HL-60 (cell line): ENCODE measurements around the gene NPAP1.
"Not testable (repeated sequence)": the region's sequence is repeated elsewhere in the genome, so short reads cannot be mapped to it uniquely, and the experiment has no call there.

Experiments used
- DNase-seq, 2 experiments: peaks; one replicate each; pipeline ENCODE4 v3.0.0-alpha.2; 2010 to 2020; ENCODE audit warnings: low read depth in 1 of 2, low spot score in 1 of 2
- H3K27ac ChIP-seq: fragments of 250-450 bp; sonication (Bioruptor Pico); replicated peaks from 2 replicates; pipeline ENCODE4 v1.5.1; 2020; ENCODE audit warnings: mild to moderate bottlenecking, moderate library complexity
- H3K27me3 ChIP-seq: fragments of 250-450 bp; sonication (Bioruptor Pico); 2 replicates; pipeline ENCODE4 v1.5.1; 2021; ENCODE audit warnings: mild to moderate bottlenecking, moderate library complexity; ENCODE audit not compliant: insufficient read depth, poor library complexity, severe bottlenecking
- H3K4me3 ChIP-seq: replicated peaks from 2 replicates; pipeline ENCODE4 v1.5.1; 2011; ENCODE audit warnings: mild to moderate bottlenecking, control low read depth, low read length; ENCODE audit not compliant: insufficient read depth
- CTCF ChIP-seq: IDR thresholded peaks from one replicate; pipeline ENCODE4 v1.5.1; 2011; ENCODE audit warnings: low read length, control low read depth, inconsistent platforms; ENCODE audit not compliant: insufficient read depth
- GABPA ChIP-seq: IDR thresholded peaks from 2 replicates; pipeline ENCODE4 v1.6.1; 2012; ENCODE audit warnings: low read depth
- POLR2AphosphoS5 ChIP-seq: IDR thresholded peaks from 2 replicates; pipeline ENCODE4 v1.6.1; 2012; ENCODE audit warnings: low read depth
- REST ChIP-seq: IDR thresholded peaks from 2 replicates; pipeline ENCODE4 v1.6.1; 2012; ENCODE audit warnings: low read depth; ENCODE audit not compliant: insufficient replicate concordance
- SPI1 ChIP-seq: IDR thresholded peaks from 2 replicates; pipeline ENCODE4 v1.6.1; 2012; ENCODE audit warnings: low read depth, mild to moderate bottlenecking, borderline replicate concordance
- long read RNA-seq: library from polyadenylated mRNA; unstranded; transcript quantifications from one replicate; pipeline ENCODE4 v2.0.0, GENCODE V29; 2020

NPAP1 gene
- long read RNA-seq = 0 reads

GRCh38 chr15:24675332-24676144 lies at the start of gene NPAP1:
TSS of gene NPAP1 (plus strand) at chr15:24675775. CDS start at chr15:24675868, 93 bp downstream.
- TF ChIP-seq CTCF (no peak), REST (no peak), SPI1 (no peak), GABPA (no peak), POLR2AphosphoS5 (no peak)
- DNase-seq = no peak
- H3K4me3 ChIP-seq = no peak within 1 kb of the TSS
- H3K27me3 ChIP-seq = no peaks in the 10 kb centered on the region
- no peak within 1 kb of the TSS for H3K27ac ChIP-seq

GRCh38 chr15:24627443-24627842 lies 48.1 kb upstream of the NPAP1 start:
- no peaks in the 10 kb centered on the region for H3K27me3 ChIP-seq
- no peak overlapping the region for H3K27ac ChIP-seq
- no peak for DNase-seq
- no peak for TF ChIP-seq POLR2AphosphoS5
- no peak for TF ChIP-seq SPI1
- TF ChIP-seq CTCF = no peak
- TF ChIP-seq REST = no peak
- no peak for TF ChIP-seq GABPA
- H3K4me3 ChIP-seq = no peak overlapping the region

GRCh38 chr15:24633082-24633481 lies 42.5 kb upstream of the NPAP1 start:
- no peak for TF ChIP-seq REST
- TF ChIP-seq GABPA = no peak
- no peak for TF ChIP-seq CTCF
- no peak for TF ChIP-seq SPI1
- no peak for TF ChIP-seq POLR2AphosphoS5
- DNase-seq = no peak
- no peaks in the 10 kb centered on the region for H3K27me3 ChIP-seq
- no peak overlapping the region for H3K27ac ChIP-seq
- H3K4me3 ChIP-seq = no peak overlapping the region

- DNase-seq, H3K4me3 ChIP-seq, H3K27ac ChIP-seq, H3K27me3 ChIP-seq: not testable (repeated sequence)
Observed at GRCh38 chr15:24639412-24639811, 36.2 kb upstream of the NPAP1 start.
